IPS DF 6.9 (cell line): ENCODE data around the gene GADD45B.

Experiments
- DNase-seq: peaks from one replicate; pipeline ENCODE4 v3.0.0-alpha.2; 2013; ENCODE audit warnings: low read depth, low spot score
- H3K27ac ChIP-seq: one replicate; pipeline ENCODE4 v1.5.1; 2013; ENCODE audit warnings: low read length, control low read depth
- H3K27me3 ChIP-seq: 2 replicates; pipeline ENCODE4 v1.6.1; 2013; ENCODE audit warnings: mild to moderate bottlenecking, low read length; ENCODE audit not compliant: control insufficient read depth, insufficient read depth
- H3K36me3 ChIP-seq: 2 replicates; pipeline ENCODE4 v1.6.1; 2013; ENCODE audit warnings: low read length; ENCODE audit not compliant: control insufficient read depth, insufficient read depth
- H3K4me1 ChIP-seq: 2 replicates; pipeline ENCODE4 v1.6.1; 2013; ENCODE audit warnings: low read length; ENCODE audit not compliant: control insufficient read depth, insufficient read depth
- H3K4me3 ChIP-seq: 2 replicates; pipeline ENCODE4 v1.5.1; 2013; ENCODE audit warnings: mild to moderate bottlenecking, low read length
- H3K9me3 ChIP-seq: 2 replicates; pipeline ENCODE4 v1.6.1; 2013; ENCODE audit warnings: low read length, inconsistent platforms; ENCODE audit not compliant: control insufficient read depth, insufficient read depth
- WGBS: extraction: QIAGEN DNeasy Blood & Tissue Kit; methylation state at CpG from one replicate; pipeline ENCODE4 v1.1.7; 2013; ENCODE audit warnings: mixed read lengths, missing lambda C conversion rate; ENCODE audit not compliant: insufficient read length, insufficient coverage; 5-methylcytosine and 5-hydroxymethylcytosine counted together

Gene GADD45B

DNA sequence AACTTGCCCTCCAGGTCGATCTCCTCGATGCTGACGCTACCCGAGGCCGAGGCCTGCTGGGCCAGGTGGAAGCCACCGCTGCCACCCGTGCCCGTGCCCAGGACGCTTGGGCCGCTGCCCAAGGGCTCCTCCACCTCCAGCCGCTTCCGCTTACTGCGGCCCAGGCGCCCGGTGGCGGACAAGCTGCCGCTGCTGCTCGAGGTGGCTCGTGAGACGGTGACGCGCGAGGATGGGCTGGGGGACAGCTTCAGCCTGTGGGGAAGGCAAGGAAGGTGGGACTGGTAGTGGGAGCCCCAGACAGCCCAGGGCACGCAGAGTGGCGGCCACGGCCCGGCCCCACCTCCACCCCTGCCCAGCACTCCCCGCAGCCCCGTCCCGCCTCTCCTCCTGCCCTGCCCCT is 42.1 kb upstream of the GADD45B start:
- H3K27me3 ChIP-seq, result no peaks in the 10 kb centered on the region
- WGBS, result no CpG with 5 or more reads among the region's 30 CpGs
- H3K9me3 ChIP-seq, result no peaks in the 10 kb centered on the region
- H3K36me3 ChIP-seq, result peaks cover 61% of the 10 kb centered on the region
- no peaks in the 10 kb centered on the region for H3K4me1 ChIP-seq
- H3K4me3 ChIP-seq, result no peak overlapping the region
- DNase-seq, result no peak
- H3K27ac ChIP-seq, result no peak overlapping the region

DNA sequence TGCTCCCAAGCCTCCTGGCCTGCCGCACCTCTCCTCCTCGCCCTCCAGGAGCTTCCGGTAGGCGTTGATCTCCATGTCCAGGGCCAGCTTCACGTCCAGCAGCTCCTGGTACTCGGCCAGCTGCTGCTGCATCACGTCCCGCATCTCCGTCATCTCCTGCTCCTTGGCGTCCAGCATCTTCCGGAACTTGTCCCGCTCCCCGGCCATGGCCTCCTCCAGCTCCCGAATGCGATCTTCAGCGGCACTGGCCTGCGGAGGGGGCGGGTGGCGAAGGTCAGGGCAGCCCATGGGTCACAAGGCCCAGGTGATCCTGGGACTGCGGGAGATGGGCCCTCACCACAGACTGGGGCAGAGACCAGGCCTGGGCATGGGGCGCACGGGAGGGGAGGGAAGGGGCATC is 41.7 kb upstream of the GADD45B start:
- no peak for DNase-seq
- no CpG with 5 or more reads among the region's 22 CpGs for WGBS
- no peaks in the 10 kb centered on the region for H3K9me3 ChIP-seq
- no peaks in the 10 kb centered on the region for H3K4me1 ChIP-seq
- no peak overlapping the region for H3K4me3 ChIP-seq
- no peak overlapping the region for H3K27ac ChIP-seq
- H3K36me3 ChIP-seq, result peaks cover 61% of the 10 kb centered on the region
- H3K27me3 ChIP-seq, result no peaks in the 10 kb centered on the region

GRCh38 chr19:2434721-2435265 is 41.1 kb upstream of the GADD45B start:
- Histone ChIP-seq H3K4me1 (no peaks in the 10 kb centered on the region), H3K4me3 (no peak overlapping the region), H3K27me3 (no peaks in the 10 kb centered on the region), H3K36me3 (peaks cover 59% of the 10 kb centered on the region), H3K9me3 (no peaks in the 10 kb centered on the region), H3K27ac (no peak overlapping the region)
- no peak for DNase-seq
- WGBS, result no CpG with 5 or more reads among the region's 42 CpGs

GRCh38 chr19:2436384-2436783 is 39.5 kb upstream of the GADD45B start:
- Histone ChIP-seq H3K27ac (no peak overlapping the region), H3K9me3 (no peaks in the 10 kb centered on the region), H3K4me3 (no peak overlapping the region), H3K4me1 (no peaks in the 10 kb centered on the region), H3K36me3 (peaks cover 50% of the 10 kb centered on the region), H3K27me3 (no peaks in the 10 kb centered on the region)
- no peak for DNase-seq
- WGBS, result no CpG with 5 or more reads among the region's 39 CpGs

DNA sequence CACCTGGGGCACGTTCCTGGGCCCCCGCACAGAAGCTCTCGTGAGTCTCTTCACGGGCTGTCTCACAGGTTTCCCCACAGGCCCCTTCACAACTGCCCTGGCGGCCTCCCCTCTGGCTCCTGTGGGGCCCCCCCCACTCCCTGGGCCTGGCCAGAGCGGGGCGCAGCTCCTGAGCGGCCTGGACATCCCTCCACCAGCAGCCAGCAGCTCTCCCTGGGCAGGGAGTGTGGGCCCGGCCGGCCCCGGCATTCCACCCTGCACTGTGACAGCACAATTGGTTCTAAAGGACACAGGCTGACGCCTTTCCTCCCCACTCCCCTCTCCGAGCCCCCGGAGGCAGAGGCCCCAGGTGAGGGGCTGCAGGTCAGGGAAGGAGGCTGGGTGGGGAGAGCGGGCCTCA is 39.0 kb upstream of the GADD45B start:
- no CpG with 5 or more reads among the region's 15 CpGs for WGBS
- Histone ChIP-seq H3K4me1 (no peaks in the 10 kb centered on the region), H3K36me3 (peaks cover 45% of the 10 kb centered on the region), H3K27me3 (no peaks in the 10 kb centered on the region), H3K4me3 (no peak overlapping the region), H3K9me3 (no peaks in the 10 kb centered on the region), H3K27ac (no peak overlapping the region)
- no peak for DNase-seq

- WGBS, result no CpG with 5 or more reads among the region's 20 CpGs
- H3K27ac ChIP-seq, result no peak overlapping the region
- H3K27me3 ChIP-seq, result no peaks in the 10 kb centered on the region
- no peak overlapping the region for H3K4me3 ChIP-seq
- H3K36me3 ChIP-seq, result peaks cover 45% of the 10 kb centered on the region
- H3K4me1 ChIP-seq, result no peaks in the 10 kb centered on the region
- H3K9me3 ChIP-seq, result no peaks in the 10 kb centered on the region
- no peak for DNase-seq
Observed at GRCh38 chr19:2438178-2438577, 37.7 kb upstream of the GADD45B start.

GRCh38 chr19:2440515-2440914 is 35.4 kb upstream of the GADD45B start:
- Histone ChIP-seq H3K4me1 (no peaks in the 10 kb centered on the region), H3K27me3 (no peaks in the 10 kb centered on the region), H3K9me3 (no peaks in the 10 kb centered on the region), H3K4me3 (no peak overlapping the region), H3K36me3 (peaks cover 41% of the 10 kb centered on the region), H3K27ac (no peak overlapping the region)
- 100% methylated on average over 1 of the region's 1 CpG for WGBS
- no peak for DNase-seq

- no peaks in the 10 kb centered on the region for H3K4me1 ChIP-seq
- H3K9me3 ChIP-seq, result no peaks in the 10 kb centered on the region
- H3K27ac ChIP-seq, result no peak overlapping the region
- peaks cover 41% of the 10 kb centered on the region for H3K36me3 ChIP-seq
- H3K27me3 ChIP-seq, result no peaks in the 10 kb centered on the region
- no peak overlapping the region for H3K4me3 ChIP-seq
- DNase-seq, result no peak
- WGBS, result no CpG with 5 or more reads among the region's 26 CpGs
Observed at GRCh38 chr19:2441096-2441752, 34.7 kb upstream of the GADD45B start.

DNA sequence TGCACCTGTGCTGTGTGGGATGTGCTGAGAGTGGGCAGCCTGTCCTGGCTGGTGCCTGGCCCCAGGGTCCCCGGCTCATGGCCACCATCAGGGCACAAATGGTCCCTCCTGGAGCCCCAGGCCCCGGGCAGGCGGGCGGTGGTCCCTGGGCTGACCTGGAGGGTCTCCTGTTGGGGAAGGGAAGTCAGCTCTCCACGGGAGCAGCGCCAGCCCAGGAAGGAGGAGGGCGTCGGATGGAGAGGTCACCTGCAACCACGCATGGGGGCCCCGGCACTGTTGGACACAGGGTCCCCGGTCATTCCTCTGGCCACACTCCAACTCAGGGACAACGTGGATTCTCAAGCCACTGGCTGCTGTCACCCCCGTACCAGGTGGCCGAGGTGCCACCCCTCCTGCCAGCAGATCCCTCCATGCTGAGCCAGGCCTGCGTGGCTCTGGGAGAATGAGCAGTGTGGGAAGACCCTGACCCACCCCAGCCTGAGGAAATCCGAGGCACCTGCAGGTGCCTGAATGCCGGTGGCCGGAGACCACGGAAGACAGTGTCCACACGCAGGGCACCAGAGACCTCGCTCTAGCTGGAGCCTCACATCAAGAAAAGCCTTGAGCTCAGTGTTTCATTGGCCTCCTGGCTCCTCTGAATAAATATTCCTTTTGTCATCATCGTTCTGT is 32.7 kb upstream of the GADD45B start:
- Histone ChIP-seq H3K36me3 (peaks cover 29% of the 10 kb centered on the region), H3K27ac (no peak overlapping the region), H3K4me1 (peaks cover 3% of the 10 kb centered on the region; the same call in 1 of the 2 replicates), H3K9me3 (no peaks in the 10 kb centered on the region), H3K27me3 (no peaks in the 10 kb centered on the region), H3K4me3 (no peak overlapping the region)
- WGBS, result no CpG with 5 or more reads among the region's 22 CpGs
- DNase-seq, result no peak

DNA sequence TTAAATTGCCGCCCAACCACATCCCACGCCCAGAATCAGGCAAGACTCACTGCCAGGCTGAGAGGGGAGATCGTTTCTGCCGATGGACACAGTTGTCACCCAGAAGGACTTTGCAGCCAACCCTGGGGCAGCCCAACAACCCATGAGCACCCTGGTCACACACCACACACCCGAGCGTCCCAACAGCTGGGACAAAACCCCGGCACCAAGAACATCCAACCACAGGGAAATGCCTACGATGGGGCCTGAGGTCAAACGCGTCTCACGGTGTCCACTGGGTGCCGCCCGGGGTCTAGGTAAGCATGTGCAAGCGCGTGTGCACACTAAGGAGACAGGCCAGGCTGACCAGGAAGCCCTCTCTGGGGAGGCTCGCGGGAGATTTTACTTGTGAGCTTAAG is 32.1 kb upstream of the GADD45B start:
- Histone ChIP-seq H3K9me3 (no peaks in the 10 kb centered on the region), H3K27ac (no peak overlapping the region), H3K36me3 (peaks cover 26% of the 10 kb centered on the region), H3K4me1 (peaks cover 3% of the 10 kb centered on the region; the same call in 1 of the 2 replicates), H3K4me3 (no peak overlapping the region), H3K27me3 (no peaks in the 10 kb centered on the region)
- DNase-seq, result no peak
- WGBS, result no CpG with 5 or more reads among the region's 17 CpGs
